Brain microvascular endothelial cell (primary cell): Measurements from ENCODE around the gene ADGRG2.

Experiments
- DNase-seq: peaks from one replicate; pipeline ENCODE4 v3.0.0-alpha.2; 2020
- H3K27ac ChIP-seq: fragments of 250-450 bp; sonication (Bioruptor Pico); 2 replicates; pipeline ENCODE4 v1.5.1; 2020; ENCODE audit warnings: mild to moderate bottlenecking, moderate library complexity
- H3K27me3 ChIP-seq: fragments of 250-450 bp; sonication (Bioruptor Pico); replicated peaks from 2 replicates; pipeline ENCODE4 v1.5.1; 2020; ENCODE audit warnings: mild to moderate bottlenecking
- H3K36me3 ChIP-seq: fragments of 250-450 bp; sonication (Bioruptor Pico); replicated peaks from 2 replicates; pipeline ENCODE4 v1.5.1; 2020; ENCODE audit warnings: mild to moderate bottlenecking
- H3K4me3 ChIP-seq: 2 replicates; pipeline ENCODE4 v1.5.1; 2011; ENCODE audit warnings: low read depth, mild to moderate bottlenecking, control low read depth, low read length, moderate library complexity
- CTCF ChIP-seq: IDR thresholded peaks from 2 replicates; pipeline ENCODE4 v1.5.1; 2011; ENCODE audit warnings: low read depth, mild to moderate bottlenecking, moderate library complexity, low read length, control low read depth, inconsistent platforms; ENCODE audit errors: missing control alignments
- in situ Hi-C: cut with HindIII; loops from 2 replicates; pipeline ENCODE4 v1.10.0; 2017; ENCODE audit warnings: low sequenced_read_pairs, low pct_ligation_motif_present

The ADGRG2 gene

GRCh38 chrX:18956303-18957032 lies 165.8 kb downstream of the ADGRG2 start:
- no peak for TF ChIP-seq CTCF
- Histone ChIP-seq H3K36me3 (no peaks in the 10 kb centered on the region), H3K27ac (no peak overlapping the region), H3K27me3 (no peaks in the 10 kb centered on the region), H3K4me3 (no peak overlapping the region)
- DNase-seq, result no peak
- in situ Hi-C loops, result no loop called here

- in situ Hi-C loops, result no loop called here
- Histone ChIP-seq H3K27me3 (no peaks in the 10 kb centered on the region), H3K4me3 (no peak overlapping the region), H3K36me3 (no peaks in the 10 kb centered on the region), H3K27ac (no peak overlapping the region)
- DNase-seq, result no peak
- TF ChIP-seq CTCF, result no peak
These were observed 166.6 kb downstream of the ADGRG2 start for GRCh38 chrX:18955676-18956075.

GRCh38 chrX:18951032-18951431 lies 171.2 kb downstream of the ADGRG2 start:
- in situ Hi-C loops, result no loop called here
- Histone ChIP-seq H3K4me3 (no peak overlapping the region), H3K36me3 (no peaks in the 10 kb centered on the region), H3K27ac (no peak overlapping the region), H3K27me3 (no peaks in the 10 kb centered on the region)
- TF ChIP-seq CTCF, result no peak
- no peak for DNase-seq

GRCh38 chrX:18949944-18950301 lies 172.3 kb downstream of the ADGRG2 start:
- Histone ChIP-seq H3K27me3 (no peaks in the 10 kb centered on the region), H3K36me3 (no peaks in the 10 kb centered on the region), H3K27ac (no peak overlapping the region), H3K4me3 (no peak overlapping the region)
- in situ Hi-C loops, result no loop called here
- TF ChIP-seq CTCF, result no peak
- no peak for DNase-seq

GRCh38 chrX:18949291-18949943 lies 172.9 kb downstream of the ADGRG2 start:
- no peak for TF ChIP-seq CTCF
- DNase-seq, result no peak
- in situ Hi-C loops, result no loop called here
- no peak overlapping the region for H3K27ac ChIP-seq
- no peak overlapping the region for H3K4me3 ChIP-seq
- no peaks in the 10 kb centered on the region for H3K27me3 ChIP-seq
- H3K36me3 ChIP-seq, result no peaks in the 10 kb centered on the region
